Activated naive CD4-positive, alpha-beta T cell treated with Interleukin-2 at 50 U/mL for 16 hours (primary cell): Measurements from ENCODE around the gene USP49.
"Not testable (repeated sequence)": the region's sequence is repeated elsewhere in the genome, so short reads cannot be mapped to it uniquely, and the experiment has no call there.

ENCODE experiments used
- DNase-seq: peaks from one replicate; pipeline ENCODE4 v3.0.0-alpha.2; 2020

The USP49 gene

GRCh38 chr6:41778895-41779294 lies 116.3 kb downstream of the USP49 start:
- no peak for DNase-seq

- DNase-seq: no peak
These were observed 117.5 kb downstream of the USP49 start for GRCh38 chr6:41777551-41778285.

- DNase-seq: no peak
These were observed 119.8 kb downstream of the USP49 start for GRCh38 chr6:41775293-41775882.

GRCh38 chr6:41774841-41775240 lies 120.3 kb downstream of the USP49 start:
- DNase-seq: no peak

- DNase-seq: no peak
These were observed 123.9 kb downstream of the USP49 start for GRCh38 chr6:41771058-41771983.

GRCh38 chr6:41770381-41771057 lies 124.7 kb downstream of the USP49 start:
- no peak for DNase-seq

GRCh38 chr6:41769376-41769775 lies 125.8 kb downstream of the USP49 start:
- no peak for DNase-seq

- no peak for DNase-seq
These were observed 126.4 kb downstream of the USP49 start for GRCh38 chr6:41768545-41769308.

GRCh38 chr6:41767112-41767833 lies 127.9 kb downstream of the USP49 start:
- DNase-seq: no peak

- not testable (repeated sequence) for DNase-seq
These were observed 129.0 kb downstream of the USP49 start for GRCh38 chr6:41766043-41766664.

GRCh38 chr6:41763470-41763869 lies 131.7 kb downstream of the USP49 start:
- DNase-seq: no peak

GRCh38 chr6:41759905-41760579 lies 135.1 kb downstream of the USP49 start:
- no peak for DNase-seq

- no peak for DNase-seq
These were observed 135.9 kb downstream of the USP49 start for GRCh38 chr6:41759106-41759904.

GRCh38 chr6:41758641-41759035 lies 136.5 kb downstream of the USP49 start:
- DNase-seq: no peak

GRCh38 chr6:41757931-41758640 lies 137.1 kb downstream of the USP49 start:
- DNase-seq: no peak

GRCh38 chr6:41757271-41757670 lies 137.9 kb downstream of the USP49 start:
- no peak for DNase-seq

GRCh38 chr6:41756354-41756753 lies 138.8 kb downstream of the USP49 start:
- DNase-seq: no peak

GRCh38 chr6:41755895-41756294 lies 139.3 kb downstream of the USP49 start:
- no peak for DNase-seq

GRCh38 chr6:41750374-41750773 lies 144.8 kb downstream of the USP49 start:
- DNase-seq: no peak
